Neutrophil (primary cell): Measurements from ENCODE around the gene C20orf144.
A peak's percentile ranks its signal among the peaks of the same experiment; 100 is the strongest.

ENCODE experiments used
- H3K27ac ChIP-seq: fragments of 200-600 bp; sonication (generic); 2 replicates; pipeline ENCODE4 v1.5.1; 2016; ENCODE audit warnings: mild to moderate bottlenecking, moderate library complexity
- H3K27me3 ChIP-seq: fragments of 200-600 bp; sonication (generic); 2 replicates; pipeline ENCODE4 v1.6.0; 2016; ENCODE audit warnings: mild to moderate bottlenecking
- H3K36me3 ChIP-seq: fragments of 200-600 bp; sonication (generic); 2 replicates; pipeline ENCODE4 v1.5.1; 2017
- H3K4me1 ChIP-seq, 2 experiments: fragments of 200-600 bp in 1 of 2; sonication (generic) in 1 of 2; 1 replicate in 1 of 2; 2 replicates in 1 of 2; pipeline versions ENCODE4 v1.5.1 to v1.6.1; 2013 to 2016; ENCODE audit warnings: low read depth in 1 of 2, low read length in 1 of 2, mild to moderate bottlenecking in 1 of 2, moderate library complexity in 1 of 2; ENCODE audit not compliant: control insufficient read depth in 1 of 2, insufficient read depth in 1 of 2
- H3K4me3 ChIP-seq, 2 experiments: fragments of 200-600 bp in 1 of 2; sonication (generic) in 1 of 2; 1 replicate in 1 of 2; 2 replicates in 1 of 2; pipeline ENCODE4 v1.5.1; 2013 to 2016; ENCODE audit warnings: low read depth in 1 of 2, low read length in 1 of 2, mild to moderate bottlenecking in 1 of 2, moderate library complexity in 1 of 2
- H3K9me3 ChIP-seq: fragments of 200-600 bp; sonication (generic); 2 replicates; pipeline ENCODE4 v1.5.1; 2016
- TF ChIP-seq, protein P1 (sequence below): fragments of 200-600 bp; sonication (generic); IDR thresholded peaks from 2 replicates; pipeline ENCODE4 v1.5.1; 2016; ENCODE audit warnings: antibody characterized with exemption

The C20orf144 gene

DNA sequence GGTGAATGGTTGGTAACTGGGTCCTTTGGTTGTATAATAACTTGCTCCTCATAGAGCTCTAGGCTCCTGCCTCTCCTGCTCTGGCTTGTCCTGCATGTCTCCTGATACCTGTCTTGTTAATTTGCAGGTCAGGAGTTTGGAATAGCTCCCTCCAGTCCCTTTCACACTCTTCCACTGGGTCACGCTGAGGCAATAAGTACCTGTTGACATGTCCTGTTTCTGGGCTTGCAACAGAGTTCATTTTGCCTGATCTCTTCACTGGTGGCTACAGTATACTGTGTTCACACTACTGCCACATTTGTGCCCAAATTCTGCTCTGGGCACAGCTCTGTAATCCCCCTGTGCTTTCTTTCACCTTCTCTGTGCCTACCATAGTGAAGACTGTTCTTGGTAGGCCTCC, 25.4 kb upstream of the C20orf144 start:
- Histone ChIP-seq H3K4me3 (no peak overlapping the region), H3K36me3 (peaks cover 40% of the 10 kb centered on the region), H3K27me3 (no peaks in the 10 kb centered on the region), H3K9me3 (no peaks in the 10 kb centered on the region), H3K4me1 (peaks cover 21 to 28% of the 10 kb centered on the region in 2 experiments), H3K27ac (peak overlapping the region; percentile 63)
- TF ChIP-seq, protein P1, sequence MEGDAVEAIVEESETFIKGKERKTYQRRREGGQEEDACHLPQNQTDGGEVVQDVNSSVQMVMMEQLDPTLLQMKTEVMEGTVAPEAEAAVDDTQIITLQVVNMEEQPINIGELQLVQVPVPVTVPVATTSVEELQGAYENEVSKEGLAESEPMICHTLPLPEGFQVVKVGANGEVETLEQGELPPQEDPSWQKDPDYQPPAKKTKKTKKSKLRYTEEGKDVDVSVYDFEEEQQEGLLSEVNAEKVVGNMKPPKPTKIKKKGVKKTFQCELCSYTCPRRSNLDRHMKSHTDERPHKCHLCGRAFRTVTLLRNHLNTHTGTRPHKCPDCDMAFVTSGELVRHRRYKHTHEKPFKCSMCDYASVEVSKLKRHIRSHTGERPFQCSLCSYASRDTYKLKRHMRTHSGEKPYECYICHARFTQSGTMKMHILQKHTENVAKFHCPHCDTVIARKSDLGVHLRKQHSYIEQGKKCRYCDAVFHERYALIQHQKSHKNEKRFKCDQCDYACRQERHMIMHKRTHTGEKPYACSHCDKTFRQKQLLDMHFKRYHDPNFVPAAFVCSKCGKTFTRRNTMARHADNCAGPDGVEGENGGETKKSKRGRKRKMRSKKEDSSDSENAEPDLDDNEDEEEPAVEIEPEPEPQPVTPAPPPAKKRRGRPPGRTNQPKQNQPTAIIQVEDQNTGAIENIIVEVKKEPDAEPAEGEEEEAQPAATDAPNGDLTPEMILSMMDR, result no peak

DNA sequence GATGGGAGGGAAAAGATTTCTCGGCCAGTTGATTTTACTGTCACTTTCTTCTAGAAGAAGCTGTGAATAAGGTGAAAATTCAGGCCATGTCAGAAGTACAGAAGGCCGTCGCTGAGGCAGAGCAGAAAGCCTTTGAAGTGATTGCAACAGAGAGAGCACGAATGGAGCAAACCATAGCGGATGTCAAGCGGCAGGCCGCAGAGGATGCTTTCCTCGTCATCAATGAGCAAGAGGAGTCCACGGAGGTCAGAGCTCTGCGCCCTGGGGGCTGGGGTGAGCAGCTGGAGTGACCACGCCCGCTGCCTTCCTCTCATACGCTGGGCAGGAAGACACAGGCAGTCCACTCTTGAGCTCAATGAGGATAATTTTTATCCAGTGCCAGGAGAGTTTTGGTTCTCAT, 21.8 kb upstream of the C20orf144 start:
- H3K36me3 ChIP-seq, result peaks cover 45% of the 10 kb centered on the region
- peaks cover 21 to 28% of the 10 kb centered on the region in 2 experiments for H3K4me1 ChIP-seq
- no peaks in the 10 kb centered on the region for H3K27me3 ChIP-seq
- TF ChIP-seq, protein P1, result no peak
- no peaks in the 10 kb centered on the region for H3K9me3 ChIP-seq
- peak overlapping the region; percentile 73 for H3K27ac ChIP-seq
- H3K4me3 ChIP-seq, result no peak overlapping the region

- Histone ChIP-seq H3K4me3 (no peak overlapping the region), H3K4me1 (peaks cover 10 to 11% of the 10 kb centered on the region in 2 experiments), H3K27ac (no peak overlapping the region), H3K36me3 (peaks cover 60% of the 10 kb centered on the region), H3K9me3 (no peaks in the 10 kb centered on the region), H3K27me3 (no peaks in the 10 kb centered on the region)
- TF ChIP-seq, protein P1, result no peak
These were observed 17.6 kb upstream of the C20orf144 start for GRCh38 chr20:33644313-33645071.

- peaks cover 58% of the 10 kb centered on the region for H3K36me3 ChIP-seq
- H3K4me3 ChIP-seq, result no peak overlapping the region
- no peak overlapping the region for H3K27ac ChIP-seq
- no peaks in the 10 kb centered on the region for H3K27me3 ChIP-seq
- peaks cover 5 to 8% of the 10 kb centered on the region in 2 experiments for H3K4me1 ChIP-seq
- TF ChIP-seq, protein P1, result no peak
- H3K9me3 ChIP-seq, result no peaks in the 10 kb centered on the region
These were observed 17.1 kb upstream of the C20orf144 start for GRCh38 chr20:33645072-33645358.

DNA sequence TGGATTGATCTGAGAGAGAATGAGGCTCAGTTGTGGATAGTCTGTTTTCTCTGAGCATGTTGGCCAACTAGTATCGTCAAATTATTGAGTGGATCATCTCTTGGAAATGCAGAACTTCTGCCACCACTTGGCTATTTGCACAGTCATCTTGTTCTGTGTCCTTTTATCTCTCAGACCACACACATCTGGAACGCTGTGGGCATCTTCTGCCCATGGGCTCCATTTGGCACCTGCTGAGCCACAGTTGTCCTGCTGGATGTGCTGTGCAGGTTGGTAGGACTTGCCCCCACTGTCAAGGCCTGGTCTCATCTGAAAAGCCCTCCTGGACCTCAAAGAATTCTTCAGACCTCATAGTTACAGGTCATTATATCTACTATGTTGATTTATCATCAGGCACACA, 16.7 kb upstream of the C20orf144 start:
- Histone ChIP-seq H3K4me1 (peaks cover 1 to 4% of the 10 kb centered on the region in 2 experiments), H3K36me3 (peaks cover 54% of the 10 kb centered on the region), H3K9me3 (no peaks in the 10 kb centered on the region), H3K27me3 (no peaks in the 10 kb centered on the region), H3K27ac (no peak overlapping the region), H3K4me3 (no peak overlapping the region)
- TF ChIP-seq, protein P1, result no peak
